Activated CD4-positive, alpha-beta T cell treated with anti-CD3 and anti-CD28 coated beads for 1 hour (primary cell): ENCODE measurements around the gene ANKRD55.
"Not testable (repeated sequence)": the region's sequence is repeated elsewhere in the genome, so short reads cannot be mapped to it uniquely, and the experiment has no call there.

Source experiments
- DNase-seq: peaks from one replicate; pipeline ENCODE4 v3.0.0-alpha.2; 2020

The ANKRD55 gene

GRCh38 chr5:56142614-56143372 lies 90.3 kb downstream of the ANKRD55 start:
- DNase-seq: no peak

GRCh38 chr5:56142233-56142613 lies 90.9 kb downstream of the ANKRD55 start:
- DNase-seq: no peak

GRCh38 chr5:56140073-56140472 lies 93.1 kb downstream of the ANKRD55 start:
- DNase-seq: no peak

DNA sequence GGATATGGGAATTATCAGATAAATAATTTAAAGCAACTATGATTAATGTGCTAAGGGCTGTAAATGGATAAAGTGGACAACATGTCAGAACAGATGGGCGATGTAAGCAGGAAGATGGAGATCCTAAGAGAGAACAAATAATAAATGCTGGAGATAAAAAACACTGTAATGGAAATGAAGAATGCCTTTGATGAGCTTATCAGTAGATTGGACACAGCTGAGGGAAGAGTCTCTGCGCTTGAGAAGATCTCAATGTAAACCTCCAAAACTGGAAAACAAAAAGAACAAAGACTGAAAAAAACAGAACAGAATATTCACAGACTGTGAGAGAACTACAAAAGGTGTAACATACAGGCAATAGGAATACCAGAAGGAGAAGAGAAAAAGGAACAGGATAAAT lies 102.5 kb downstream of the ANKRD55 start:
- no peak for DNase-seq

DNA sequence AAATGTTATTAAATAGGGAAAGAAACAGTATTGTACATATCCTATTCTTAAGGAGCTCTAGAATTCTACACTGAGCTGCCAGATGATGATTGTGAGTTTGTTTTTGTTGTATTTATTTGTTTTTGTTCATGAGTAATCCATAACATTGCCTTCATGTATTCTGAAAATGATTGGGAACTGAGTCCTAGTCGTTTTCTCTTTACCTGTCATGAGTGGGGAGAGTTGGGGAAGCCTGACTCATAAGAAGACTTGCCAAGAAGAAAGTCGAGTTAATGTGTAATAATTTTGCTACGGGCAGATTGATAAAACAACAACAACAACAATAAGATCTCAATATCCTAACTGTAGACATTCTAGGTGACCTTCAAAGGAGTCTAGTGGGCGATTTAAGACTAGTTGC lies 103.8 kb downstream of the ANKRD55 start:
- no peak for DNase-seq

- DNase-seq: no peak
These were observed 105.0 kb downstream of the ANKRD55 start for GRCh38 chr5:56128113-56128512.

DNA sequence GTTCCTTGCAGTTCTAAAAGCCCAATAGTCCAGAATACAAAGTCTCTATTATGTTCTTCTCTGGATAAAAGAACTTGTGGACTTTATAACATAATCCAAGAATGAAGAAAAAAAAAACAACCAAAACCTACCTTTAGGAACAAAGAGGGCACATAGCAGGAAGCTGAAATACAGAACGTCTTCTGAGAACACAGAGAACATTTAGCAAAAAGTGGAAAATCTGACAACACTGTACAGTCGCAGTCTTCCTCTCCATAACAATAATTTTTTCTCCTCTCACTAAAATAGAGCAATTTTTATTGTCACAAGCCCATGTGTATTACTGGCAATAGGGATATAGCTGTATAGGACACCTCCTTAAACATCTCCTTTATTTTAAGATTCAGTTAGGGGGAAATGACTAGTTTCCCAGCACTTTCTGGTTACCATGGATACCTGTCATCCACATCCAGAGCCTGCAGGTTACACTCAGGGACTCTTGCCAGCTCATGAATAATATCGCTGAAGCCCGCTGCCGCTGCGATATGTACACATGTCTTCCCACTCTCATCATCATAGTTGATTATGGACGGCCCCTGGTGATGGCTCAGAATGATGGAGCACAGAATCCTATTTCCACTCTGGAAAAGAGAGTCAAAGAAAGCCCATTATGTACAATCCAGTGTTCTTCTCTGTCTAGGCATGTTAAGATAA lies 106.5 kb downstream of the ANKRD55 start:
- no peak for DNase-seq

GRCh38 chr5:56123531-56124243 lies 109.4 kb downstream of the ANKRD55 start:
- DNase-seq: no peak

- not testable (repeated sequence) for DNase-seq
These were observed 110.7 kb downstream of the ANKRD55 start for GRCh38 chr5:56122360-56122985.

DNA sequence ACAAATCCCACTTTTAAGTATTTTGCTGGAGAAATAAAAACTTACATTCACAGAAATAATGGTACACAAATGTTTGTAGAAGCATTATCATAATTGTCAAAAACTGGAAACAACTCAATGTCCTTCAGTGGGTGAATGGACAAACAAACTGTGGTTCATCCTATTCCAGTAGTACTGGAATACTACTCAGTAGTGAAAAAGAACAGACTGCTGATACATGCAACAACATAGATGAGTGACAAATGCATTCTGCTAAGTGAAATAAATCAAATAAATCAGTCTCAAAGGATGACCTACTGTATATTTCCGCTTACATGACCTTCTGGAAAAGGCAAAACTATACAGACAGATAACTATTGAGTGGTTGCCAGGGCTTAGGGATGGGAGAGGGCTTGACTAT lies 114.1 kb downstream of the ANKRD55 start:
- no peak for DNase-seq

DNA sequence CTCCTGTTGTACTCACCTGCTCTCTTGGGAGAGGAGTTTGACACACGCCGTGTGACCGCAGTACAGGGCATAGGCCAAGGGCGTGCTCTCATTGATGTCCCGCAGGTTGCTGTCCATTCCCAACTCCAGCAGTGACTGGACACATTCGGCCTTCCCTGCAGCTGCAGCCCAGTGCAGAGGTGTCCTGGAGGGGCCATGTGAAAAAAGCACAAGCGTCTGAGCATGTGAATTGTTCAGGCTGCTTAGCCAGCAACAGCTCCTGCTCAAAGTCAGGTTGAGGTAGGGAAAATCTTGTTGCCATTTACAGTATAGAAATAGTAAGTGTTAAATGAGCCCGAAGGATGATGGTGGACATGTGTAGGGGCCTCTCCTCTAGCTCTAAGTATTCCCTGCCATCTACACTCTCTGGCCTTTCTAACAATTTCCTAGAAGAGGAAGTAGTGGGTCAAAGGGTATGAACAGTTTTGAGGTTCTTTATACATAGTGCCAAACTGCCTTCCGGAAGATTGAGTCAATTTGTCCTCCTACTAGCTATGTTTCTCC lies 116.5 kb downstream of the ANKRD55 start:
- no peak for DNase-seq

DNA sequence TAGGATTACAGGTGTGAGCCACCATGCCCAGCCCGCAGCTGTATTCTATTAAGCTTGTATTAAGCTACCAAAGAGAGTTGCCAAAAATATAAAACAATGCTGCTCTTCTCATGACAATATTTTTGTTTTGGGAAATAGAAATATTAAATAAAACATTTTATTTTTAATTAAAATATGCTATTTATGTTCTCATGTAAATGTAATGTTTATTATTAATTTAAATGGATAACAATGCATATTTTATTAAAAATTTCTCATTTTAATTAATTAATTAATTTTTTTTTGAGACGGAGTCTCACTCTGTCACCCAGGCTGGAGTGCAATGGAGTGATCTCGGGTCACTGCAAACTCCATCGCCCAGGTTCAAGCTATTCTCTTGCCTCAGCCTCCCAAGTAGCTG lies 117.5 kb downstream of the ANKRD55 start:
- DNase-seq: no peak

GRCh38 chr5:56112526-56113121 lies 120.5 kb downstream of the ANKRD55 start:
- DNase-seq: no peak

GRCh38 chr5:56111404-56111781 lies 121.7 kb downstream of the ANKRD55 start:
- DNase-seq: no peak

GRCh38 chr5:56110646-56111403 lies 122.3 kb downstream of the ANKRD55 start:
- no peak for DNase-seq

DNA sequence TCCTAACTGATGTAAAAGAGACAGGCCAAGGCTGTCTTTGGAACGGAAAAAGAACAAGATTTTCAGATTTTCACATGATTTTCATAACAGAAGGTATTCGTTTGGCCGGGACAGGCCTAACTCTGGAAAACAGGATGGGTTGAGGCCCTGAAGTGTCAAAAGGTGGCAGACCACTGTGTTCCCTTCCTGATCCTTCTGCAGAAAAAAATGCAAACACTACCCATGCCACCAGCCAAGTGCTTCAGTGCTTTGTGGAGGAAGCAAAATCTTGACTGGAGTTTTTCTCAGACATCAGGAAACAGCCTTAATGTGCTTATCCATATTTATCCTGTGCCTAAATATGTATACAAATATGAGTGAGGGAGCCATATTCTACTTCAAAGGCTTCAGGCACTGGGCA lies 124.9 kb downstream of the ANKRD55 start:
- DNase-seq: no peak

DNA sequence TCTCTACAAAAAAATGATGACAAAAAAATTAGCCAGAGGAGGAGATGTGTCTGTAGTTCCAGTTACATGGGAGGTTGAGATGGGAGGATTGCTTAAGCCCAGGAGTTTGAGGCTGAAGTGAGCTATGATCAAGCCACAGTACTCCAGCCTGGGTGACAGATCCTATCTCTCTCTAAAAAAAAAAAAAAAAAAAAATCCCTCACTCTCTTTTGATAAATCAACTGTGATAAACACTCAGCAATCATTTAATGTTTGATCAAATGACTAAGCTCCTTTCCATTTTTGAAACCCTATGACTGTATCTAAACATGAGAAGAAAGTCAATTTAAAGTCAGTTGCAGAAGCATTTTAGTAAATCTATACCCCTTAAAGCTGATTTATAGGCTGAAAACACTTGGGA lies 126.3 kb downstream of the ANKRD55 start:
- no peak for DNase-seq

DNA sequence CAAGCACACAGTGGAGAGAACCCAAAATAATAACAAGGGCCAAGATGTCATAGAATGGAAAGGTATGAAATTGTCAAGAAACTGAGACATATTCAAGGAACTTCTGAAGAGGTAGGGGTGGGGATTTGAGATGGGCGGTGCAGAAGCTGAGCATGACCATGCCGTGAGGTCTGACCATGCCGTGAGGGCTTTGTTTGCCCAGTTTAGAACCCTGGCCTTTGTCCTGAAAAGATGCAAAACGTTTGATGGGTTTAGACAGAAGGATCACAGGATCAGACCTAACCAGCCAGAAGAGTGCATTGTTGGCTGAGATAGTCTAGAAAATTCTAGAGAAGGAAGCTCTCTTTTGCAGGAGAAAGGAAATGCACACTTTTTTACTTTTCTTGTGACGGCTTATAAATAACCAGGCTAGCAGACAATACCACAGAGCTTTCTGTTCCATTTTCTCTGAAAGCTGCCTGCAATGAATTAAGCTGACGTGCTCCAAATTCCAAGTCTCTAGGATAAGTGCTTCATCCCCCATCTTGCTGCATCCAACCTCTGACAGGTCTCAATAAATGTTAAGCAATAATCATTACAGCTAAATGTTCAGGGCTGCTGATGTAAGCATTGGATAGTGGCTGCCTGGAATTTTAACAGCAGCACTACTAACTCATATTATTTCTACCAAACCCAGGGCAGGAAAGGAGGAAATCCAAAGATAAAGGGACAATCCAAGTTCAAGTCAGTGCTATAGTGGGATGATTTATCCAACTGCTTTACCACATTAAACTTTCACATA lies 127.4 kb downstream of the ANKRD55 start:
- DNase-seq: no peak

DNA sequence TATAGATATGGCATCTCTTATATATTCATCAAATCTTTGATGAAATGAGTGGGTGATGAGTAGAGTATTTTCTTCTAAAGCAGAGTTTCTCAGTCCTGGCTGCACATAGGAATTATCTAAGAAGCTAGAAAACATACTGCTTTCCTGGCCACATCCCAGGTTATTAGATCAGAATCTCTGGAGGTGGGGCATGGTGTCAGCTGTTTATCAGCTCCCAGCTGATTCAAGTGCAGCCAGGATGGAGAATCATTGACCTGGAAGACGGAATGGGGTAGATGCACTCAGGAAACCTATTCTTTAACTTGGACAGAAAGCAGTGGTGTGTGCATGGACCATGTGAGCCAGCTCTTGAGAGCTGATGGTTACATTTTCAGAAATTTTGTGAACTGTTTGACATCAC lies 130.2 kb downstream of the ANKRD55 start:
- DNase-seq: no peak

GRCh38 chr5:56102207-56102606 lies 130.9 kb downstream of the ANKRD55 start:
- not testable (repeated sequence) for DNase-seq

DNA sequence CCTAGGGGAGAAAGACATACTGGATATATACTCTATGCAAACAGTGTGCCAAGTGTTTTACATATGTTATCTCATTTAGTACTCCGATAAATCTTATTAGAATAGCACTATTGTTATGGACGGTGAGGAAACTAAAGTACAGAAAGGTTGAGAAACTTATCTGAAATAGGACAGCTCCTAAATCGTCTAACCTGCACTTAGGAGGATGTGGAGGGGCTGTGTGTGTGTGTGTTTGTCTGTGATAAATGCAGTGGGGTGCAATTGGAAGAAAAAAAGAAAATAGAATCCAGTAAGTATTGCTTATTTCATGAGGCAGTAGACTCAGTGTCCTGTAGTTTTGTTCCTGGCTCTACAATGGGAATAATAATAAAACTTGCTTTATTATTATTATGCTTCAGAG lies 131.9 kb downstream of the ANKRD55 start:
- no peak for DNase-seq
